ENCODE results near the gene SLC9C2.
"Not testable (repeated sequence)": the region's sequence is repeated elsewhere in the genome, so short reads cannot be mapped to it uniquely, and the experiment has no call there.

The SLC9C2 gene

GRCh38 chr1:173482683-173483082, 120.2 kb downstream of the SLC9C2 start:
- DNase-seq: no peak

GRCh38 chr1:173481195-173481772, 121.6 kb downstream of the SLC9C2 start:
- no peak for DNase-seq

GRCh38 chr1:173479649-173480048, 123.2 kb downstream of the SLC9C2 start:
- no peak for DNase-seq

GRCh38 chr1:173478094-173478674, 124.7 kb downstream of the SLC9C2 start:
- peak; percentile 59 for DNase-seq

- peak; percentile 90 for DNase-seq
These were observed 125.4 kb downstream of the SLC9C2 start, which contains the start of gene PRDX6 for GRCh38 chr1:173477286-173478093. Gene PRDX6, plus strand, starts transcription at chr1:173477335. Its CDS starts 63 bp downstream, at chr1:173477398.

- DNase-seq: peak; percentile 90
These were observed 126.1 kb downstream of the SLC9C2 start for GRCh38 chr1:173476665-173477285.

- DNase-seq: no peak
These were observed 126.6 kb downstream of the SLC9C2 start for GRCh38 chr1:173476197-173476664.

GRCh38 chr1:173475564-173476196, 127.2 kb downstream of the SLC9C2 start:
- DNase-seq: peak; percentile 34

- not testable (repeated sequence) for DNase-seq
These were observed 128.0 kb downstream of the SLC9C2 start for GRCh38 chr1:173474780-173475421.

GRCh38 chr1:173474097-173474779, 128.6 kb downstream of the SLC9C2 start:
- no peak for DNase-seq

GRCh38 chr1:173473599-173474011, 129.3 kb downstream of the SLC9C2 start:
- DNase-seq: peak; percentile 56

GRCh38 chr1:173470608-173471007, 132.3 kb downstream of the SLC9C2 start:
- DNase-seq: no peak

- DNase-seq: no peak
These were observed 133.2 kb downstream of the SLC9C2 start for GRCh38 chr1:173469656-173470055.

- no peak for DNase-seq
These were observed 135.4 kb downstream of the SLC9C2 start for GRCh38 chr1:173467426-173467825.

GRCh38 chr1:173464185-173464584, 138.7 kb downstream of the SLC9C2 start:
- not testable (repeated sequence) for DNase-seq

GRCh38 chr1:173462666-173463065, 140.2 kb downstream of the SLC9C2 start:
- DNase-seq: not testable (repeated sequence)

GRCh38 chr1:173459885-173460284, 143.0 kb downstream of the SLC9C2 start:
- DNase-seq: no peak

GRCh38 chr1:173454966-173455524, 147.8 kb downstream of the SLC9C2 start:
- no peak for DNase-seq

GRCh38 chr1:173453982-173454381, 148.9 kb downstream of the SLC9C2 start:
- no peak for DNase-seq

- no peak for DNase-seq
These were observed 150.9 kb downstream of the SLC9C2 start for GRCh38 chr1:173451981-173452380.
